AG04449 (cell line): ENCODE results near the gene HADHB.
A peak's percentile ranks its signal among the peaks of the same experiment; 100 is the strongest.

ENCODE experiments used
- CTCF ChIA-PET: fragments of 350-600 bp; formaldehyde crosslinking; extraction: SDS; loops from one replicate; lab custom pipeline; 2021; ENCODE audit warnings: antibody characterized with exemption; lab: Yijun Ruan, JAX
- POLR2A ChIA-PET: fragments of 400-600, 350-600 bp; formaldehyde crosslinking; extraction: SDS; loops from one replicate; lab custom pipeline; 2020; ENCODE audit warnings: antibody characterized with exemption, inconsistent platforms; lab: Yijun Ruan, JAX
- DNase-seq: peaks from one replicate; pipeline ENCODE4 v3.0.0-alpha.2; 2010; ENCODE audit warnings: low read depth, low spot score
- H3K4me3 ChIP-seq: 2 replicates; pipeline ENCODE4 v1.5.1; 2011; ENCODE audit warnings: low read depth, mild to moderate bottlenecking, control low read depth, low read length
- TF ChIP-seq, protein P1 (sequence below): IDR thresholded peaks from one replicate; pipeline ENCODE4 v1.5.1; 2011; ENCODE audit warnings: mild to moderate bottlenecking, moderate library complexity, low read length, control low read depth, inconsistent platforms; ENCODE audit not compliant: insufficient read depth; ENCODE audit errors: missing control alignments

The HADHB gene

DNA sequence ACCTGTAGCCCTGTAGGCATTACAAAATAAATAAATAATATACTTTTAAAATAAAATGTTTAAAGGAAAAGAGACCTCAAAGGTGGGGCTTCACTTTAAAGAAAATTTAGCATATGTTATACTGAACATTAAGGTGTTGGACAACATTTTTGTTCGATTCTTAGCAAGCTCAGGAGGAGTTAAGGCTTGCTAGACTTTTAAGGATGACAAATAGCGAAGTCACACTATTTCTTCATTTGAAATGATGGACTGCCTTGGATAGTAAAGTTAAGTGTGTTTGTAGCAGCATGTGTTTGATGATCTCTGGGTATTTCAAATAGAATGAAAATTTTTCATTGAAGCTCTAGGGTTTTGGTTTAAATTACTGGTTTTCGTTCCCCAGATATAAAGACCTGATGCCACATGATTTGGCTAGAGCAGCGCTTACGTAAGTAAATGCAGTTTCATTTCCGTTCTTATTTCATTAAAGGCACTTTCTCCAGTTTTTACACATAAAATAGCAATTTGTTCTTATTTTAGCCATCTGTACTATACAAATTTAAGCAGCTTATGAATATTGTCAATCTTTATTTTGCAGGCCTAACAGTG, 24.9 kb downstream of the HADHB start:
- POLR2A ChIA-PET = interaction anchor here (0.6 kb wide), 1 partner anchor 128 kb away, joined by 3 read pairs; no protein-coding TSS in a partner anchor
- CTCF ChIA-PET = interaction anchor here (0.5 to 1.5 kb wide), 2 partner anchors 27 to 61 kb away, joined by 3 to 5 read pairs; no protein-coding TSS in a partner anchor

DNA sequence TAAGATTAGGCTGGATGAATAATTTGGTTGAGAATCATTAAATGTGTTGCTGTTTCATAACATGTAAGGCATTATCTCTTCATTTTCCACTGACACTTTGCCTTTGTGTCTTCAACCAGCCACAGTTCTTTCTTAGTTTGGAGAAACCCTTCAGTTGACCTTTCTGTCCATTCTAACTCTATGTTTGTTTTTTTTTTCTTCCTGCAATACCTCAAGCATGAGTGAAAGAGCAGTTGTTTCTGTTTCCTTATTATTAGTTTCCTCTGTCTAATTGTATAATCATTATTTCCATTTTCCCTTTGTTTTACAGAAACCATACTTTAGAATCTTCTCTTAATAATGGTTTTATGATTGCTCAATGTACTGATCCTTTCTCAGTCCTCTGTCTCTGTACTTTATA, 25.6 kb downstream of the HADHB start:
- no peak overlapping the region for H3K4me3 ChIP-seq
- no peak for DNase-seq
- ChIA-PET CTCF (interaction anchor here (0.7 to 1.5 kb wide), 2 partner anchors 20 to 60 kb away, joined by 3 to 5 read pairs; no protein-coding TSS in a partner anchor), POLR2A (no interaction called here)
- TF ChIP-seq, protein P1, sequence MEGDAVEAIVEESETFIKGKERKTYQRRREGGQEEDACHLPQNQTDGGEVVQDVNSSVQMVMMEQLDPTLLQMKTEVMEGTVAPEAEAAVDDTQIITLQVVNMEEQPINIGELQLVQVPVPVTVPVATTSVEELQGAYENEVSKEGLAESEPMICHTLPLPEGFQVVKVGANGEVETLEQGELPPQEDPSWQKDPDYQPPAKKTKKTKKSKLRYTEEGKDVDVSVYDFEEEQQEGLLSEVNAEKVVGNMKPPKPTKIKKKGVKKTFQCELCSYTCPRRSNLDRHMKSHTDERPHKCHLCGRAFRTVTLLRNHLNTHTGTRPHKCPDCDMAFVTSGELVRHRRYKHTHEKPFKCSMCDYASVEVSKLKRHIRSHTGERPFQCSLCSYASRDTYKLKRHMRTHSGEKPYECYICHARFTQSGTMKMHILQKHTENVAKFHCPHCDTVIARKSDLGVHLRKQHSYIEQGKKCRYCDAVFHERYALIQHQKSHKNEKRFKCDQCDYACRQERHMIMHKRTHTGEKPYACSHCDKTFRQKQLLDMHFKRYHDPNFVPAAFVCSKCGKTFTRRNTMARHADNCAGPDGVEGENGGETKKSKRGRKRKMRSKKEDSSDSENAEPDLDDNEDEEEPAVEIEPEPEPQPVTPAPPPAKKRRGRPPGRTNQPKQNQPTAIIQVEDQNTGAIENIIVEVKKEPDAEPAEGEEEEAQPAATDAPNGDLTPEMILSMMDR = no peak

More for the DNA sequence above, 24.9 kb downstream of the HADHB start:
- DNase-seq = no peak
- TF ChIP-seq, protein P1 = no peak
- H3K4me3 ChIP-seq = no peak overlapping the region

DNA sequence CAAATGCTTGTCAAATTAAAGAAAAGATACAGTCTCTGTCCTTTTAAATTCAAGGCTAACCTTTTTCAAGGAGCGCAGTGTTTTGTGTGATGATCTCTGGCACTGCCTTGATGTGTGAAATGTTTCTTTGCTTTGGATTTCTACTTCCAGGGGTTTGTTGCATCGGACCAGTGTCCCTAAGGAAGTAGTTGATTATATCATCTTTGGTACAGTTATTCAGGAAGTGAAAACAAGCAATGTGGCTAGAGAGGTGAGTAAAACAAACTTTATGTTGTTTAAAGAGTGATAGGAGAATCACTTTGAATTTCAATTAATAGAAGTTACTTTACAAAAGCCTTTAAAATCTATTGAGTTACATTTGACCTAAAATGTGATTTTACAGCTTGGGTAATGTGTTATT, 28.8 kb downstream of the HADHB start:
- ChIA-PET POLR2A (no interaction called here), CTCF (interaction anchor here (2.4 kb wide), 1 partner anchor 57 kb away, joined by 6 read pairs; no protein-coding TSS in a partner anchor)
- no peak overlapping the region for H3K4me3 ChIP-seq
- no peak for DNase-seq
- TF ChIP-seq, protein P1 = no peak

DNA sequence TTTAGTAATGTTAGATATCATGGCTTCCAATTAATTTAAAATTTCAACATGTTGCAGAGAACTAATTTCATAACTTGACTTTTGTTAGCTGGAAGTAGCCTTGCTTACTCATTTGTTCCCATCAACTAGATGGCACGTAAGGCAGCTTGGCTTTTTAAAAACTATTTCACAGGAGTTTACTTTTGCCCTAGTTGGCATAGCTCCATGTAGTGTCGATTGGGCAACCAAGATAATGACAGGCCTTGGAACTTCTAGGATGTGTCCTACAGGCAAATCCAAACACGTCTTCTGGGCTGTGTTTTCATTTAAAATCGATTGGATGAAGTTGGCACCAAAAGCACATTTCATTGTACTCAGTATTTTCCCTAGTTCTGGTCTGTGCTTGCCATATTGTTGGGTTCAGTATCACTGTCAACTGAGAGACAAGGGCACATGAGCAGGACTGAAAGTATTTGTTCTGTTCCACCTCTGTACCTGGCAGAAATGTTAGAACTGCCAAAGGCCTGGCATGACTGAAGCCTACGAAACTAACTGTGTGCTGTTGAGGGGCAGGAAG, 29.4 kb downstream of the HADHB start:
- ChIA-PET CTCF (interaction anchor here (1.1 to 2.4 kb wide), 2 partner anchors 56 to 323 kb away, joined by 4 to 6 read pairs; no protein-coding TSS in a partner anchor), POLR2A (interaction anchor here (0.6 kb wide), 1 partner anchor 71 kb away, joined by 3 read pairs; no protein-coding TSS in a partner anchor)
- H3K4me3 ChIP-seq = no peak overlapping the region
- peak; percentile 36 for DNase-seq
- TF ChIP-seq, protein P1 = no peak

DNA sequence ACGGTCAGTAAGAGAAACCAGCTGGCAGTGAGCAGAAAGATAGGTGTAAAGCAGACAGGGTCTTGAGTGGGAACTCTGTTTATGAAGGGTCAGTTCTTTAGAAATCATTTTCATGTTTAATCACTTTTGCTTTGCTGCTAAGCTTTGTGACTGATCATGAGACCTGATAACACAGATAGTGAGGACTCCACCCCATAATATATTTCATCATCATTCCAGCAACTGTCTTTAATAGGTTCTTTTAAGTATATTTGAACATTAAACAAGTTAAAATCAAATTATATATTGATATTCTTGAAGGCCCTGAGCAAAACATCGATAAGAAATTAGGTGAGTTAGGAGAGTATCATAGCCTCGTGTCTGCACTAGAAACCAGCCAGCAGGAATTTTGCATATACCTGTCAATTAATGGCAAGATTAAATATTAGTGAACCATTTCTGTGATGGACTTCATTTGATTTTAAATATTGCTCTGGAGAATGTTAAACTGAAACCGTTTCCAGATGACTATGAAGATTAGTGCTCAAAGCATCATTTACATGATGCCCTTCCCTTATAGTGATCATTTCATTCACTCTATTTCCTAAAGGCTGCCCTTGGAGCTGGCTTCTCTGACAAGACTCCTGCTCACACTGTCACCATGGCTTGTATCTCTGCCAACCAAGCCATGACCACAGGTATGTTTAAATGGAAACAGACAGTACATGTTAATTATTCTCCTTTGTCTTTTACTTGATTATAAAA, 31.9 kb downstream of the HADHB start:
- ChIA-PET POLR2A (no interaction called here), CTCF (no interaction called here)
- no peak for DNase-seq
- H3K4me3 ChIP-seq = no peak overlapping the region
- TF ChIP-seq, protein P1 = no peak

DNA sequence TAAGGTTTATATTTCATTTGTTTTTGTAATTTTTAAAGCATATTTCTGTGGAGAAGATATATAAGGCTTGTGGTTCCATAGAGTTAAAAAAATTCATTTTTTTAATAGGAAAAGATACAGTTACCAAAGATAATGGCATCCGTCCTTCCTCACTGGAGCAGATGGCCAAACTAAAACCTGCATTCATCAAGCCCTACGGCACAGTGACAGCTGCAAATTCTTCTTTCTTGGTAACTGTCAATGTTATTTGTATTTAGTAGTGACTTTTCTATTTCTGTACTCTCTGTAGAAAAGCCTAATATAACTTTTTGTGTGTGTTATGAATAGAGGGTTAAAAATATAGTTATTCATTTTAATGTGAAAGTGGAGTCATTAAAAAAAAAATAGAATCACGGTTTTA, 35.1 kb downstream of the HADHB start:
- H3K4me3 ChIP-seq = no peak overlapping the region
- DNase-seq = no peak
- POLR2A ChIA-PET = no interaction called here
- CTCF ChIA-PET = no interaction called here
- TF ChIP-seq, protein P1 = no peak
